Measurements from ENCODE around the gene TRAFD1. TPM values are rescaled to one million over a fixed set of nuclear protein-coding genes. Genes with fewer than 3 reads are reported as not detected.

The TRAFD1 gene
- total RNA-seq, 1 experiment from 2014 or later, result 25.5 TPM

DNA sequence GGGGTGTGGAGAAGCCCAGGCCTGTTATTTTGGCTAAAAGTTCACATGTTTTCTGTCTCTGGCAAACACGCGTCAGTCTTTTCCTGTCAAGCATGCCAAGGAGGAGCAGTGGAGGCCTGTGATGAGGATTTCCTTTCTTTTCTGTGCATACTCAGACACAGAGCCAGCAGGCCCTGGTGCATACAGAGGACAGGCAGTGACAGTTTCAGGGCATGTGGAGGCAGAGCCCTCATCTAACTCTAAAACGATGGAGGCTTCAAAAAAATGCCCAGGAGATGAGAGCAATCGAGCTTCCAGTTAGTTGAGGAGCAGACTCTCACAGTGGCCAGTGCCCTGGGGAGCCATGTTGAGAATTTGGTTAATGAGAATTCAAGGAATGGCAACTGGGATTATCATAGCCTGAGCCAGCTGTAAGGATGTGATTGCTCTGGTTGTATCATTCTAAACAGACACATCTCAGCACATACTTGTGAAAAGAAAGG is 66.5 kb downstream of the TRAFD1 start:
- ChIA-PET CTCF (interaction anchor here (2.0 kb wide), 1 partner anchor 196 kb away, joined by 7 read pairs; no protein-coding TSS in a partner anchor), RAD21 (ENCODE audit: low non-redundant PET in 1 of 2, low total read pairs in 2 of 2, uncharacterized antibody in 2 of 2, unreplicated experiment in 2 of 2) (no interaction called here), POLR2A (no interaction called here)
- DNase-seq (ENCODE audit: low read depth, low spot score) (no peak), ATAC-seq (no peak)
- intact Hi-C loops (cut with micrococcal nuclease), result loop anchor here (10.0 kb wide), 1 partner anchor 367 kb away; no protein-coding TSS in a partner anchor
- no peaks in the 10 kb centered on the region for H4K20me1 ChIP-seq (ENCODE audit: insufficient read depth)
- no peaks in the 10 kb centered on the region for H3K9me2 ChIP-seq (ENCODE audit: insufficient read depth)
- BruUV-seq (replicated peaks), result no TSS peak
- H3K4me3 ChIP-seq (replicated peaks in 1 of 2; ENCODE audit: low read depth in 1 of 2, low read length in 2 of 2), result no peak overlapping the region
- no peak overlapping the region for H3K9ac ChIP-seq (ENCODE audit: low read length)
- peaks cover 2 to 6% of the 10 kb centered on the region in 2 experiments; a peak in 2 of 4 replicates for H3K4me1 ChIP-seq (ENCODE audit: control insufficient read depth in 1 of 2, insufficient read depth in 2 of 2, low read length in 2 of 2)
- H3K36me3 ChIP-seq (ENCODE audit: control insufficient read depth in 1 of 2, insufficient read depth in 2 of 2, low read length in 2 of 2), result peaks cover 0 to 3% of the 10 kb centered on the region in 2 experiments; a peak in 2 of 4 replicates
- no peak overlapping the region for H3K27ac ChIP-seq (ENCODE audit: low read depth, low read length)
- H3K4me2 ChIP-seq (ENCODE audit: low read length), result no peak overlapping the region
- no peaks in the 10 kb centered on the region for H3K79me2 ChIP-seq (ENCODE audit: insufficient read depth, low read length)
- no peak for TF ChIP-seq CBX3 (IDR thresholded peaks at IDR 0.05; ENCODE audit: low read depth)
- TF ChIP-seq ELF1 (IDR thresholded peaks at IDR 0.05; ENCODE audit: borderline replicate concordance, low read depth), result no peak
- TF ChIP-seq RAD21 (IDR thresholded peaks at IDR 0.05; ENCODE audit: low read depth), result no peak
- TF ChIP-seq, protein P1, sequence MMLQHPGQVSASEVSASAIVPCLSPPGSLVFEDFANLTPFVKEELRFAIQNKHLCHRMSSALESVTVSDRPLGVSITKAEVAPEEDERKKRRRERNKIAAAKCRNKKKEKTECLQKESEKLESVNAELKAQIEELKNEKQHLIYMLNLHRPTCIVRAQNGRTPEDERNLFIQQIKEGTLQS (IDR thresholded peaks at IDR 0.05), result no peak
- no peak for TF ChIP-seq JUND (IDR thresholded peaks at IDR 0.05)
- TF ChIP-seq EGR1 (IDR thresholded peaks at IDR 0.05; ENCODE audit: low read depth), result no peak
- TF ChIP-seq, protein P2, sequence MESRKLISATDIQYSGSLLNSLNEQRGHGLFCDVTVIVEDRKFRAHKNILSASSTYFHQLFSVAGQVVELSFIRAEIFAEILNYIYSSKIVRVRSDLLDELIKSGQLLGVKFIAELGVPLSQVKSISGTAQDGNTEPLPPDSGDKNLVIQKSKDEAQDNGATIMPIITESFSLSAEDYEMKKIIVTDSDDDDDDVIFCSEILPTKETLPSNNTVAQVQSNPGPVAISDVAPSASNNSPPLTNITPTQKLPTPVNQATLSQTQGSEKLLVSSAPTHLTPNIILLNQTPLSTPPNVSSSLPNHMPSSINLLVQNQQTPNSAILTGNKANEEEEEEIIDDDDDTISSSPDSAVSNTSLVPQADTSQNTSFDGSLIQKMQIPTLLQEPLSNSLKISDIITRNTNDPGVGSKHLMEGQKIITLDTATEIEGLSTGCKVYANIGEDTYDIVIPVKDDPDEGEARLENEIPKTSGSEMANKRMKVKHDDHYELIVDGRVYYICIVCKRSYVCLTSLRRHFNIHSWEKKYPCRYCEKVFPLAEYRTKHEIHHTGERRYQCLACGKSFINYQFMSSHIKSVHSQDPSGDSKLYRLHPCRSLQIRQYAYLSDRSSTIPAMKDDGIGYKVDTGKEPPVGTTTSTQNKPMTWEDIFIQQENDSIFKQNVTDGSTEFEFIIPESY (IDR thresholded peaks at IDR 0.05; ENCODE audit: extremely low read depth, insufficient replicate concordance, low read length), result no peak
- TF ChIP-seq POLR2AphosphoS5 (IDR thresholded peaks at IDR 0.05; ENCODE audit: low read depth, low read length), result no peak
- no peak for TF ChIP-seq YY1 (IDR thresholded peaks at IDR 0.05; ENCODE audit: extremely low read depth, insufficient replicate concordance, low read depth, low read length)
- TF ChIP-seq MAX (IDR thresholded peaks at IDR 0.05), result no peak
- no peak for TF ChIP-seq SP1 (IDR thresholded peaks at IDR 0.05; ENCODE audit: low read depth)
- TF ChIP-seq CEBPB (IDR thresholded peaks at IDR 0.05; ENCODE audit: low read depth), result no peak
- no peak for TF ChIP-seq EZH2phosphoT487 (IDR thresholded peaks at IDR 0.05; ENCODE audit: borderline replicate concordance)
- no peaks in the 10 kb centered on the region for H3K27me3 ChIP-seq (ENCODE audit: insufficient read depth, low read length)
- no peak overlapping the region for H2AFZ ChIP-seq (ENCODE audit: low read depth, low read length, poor library complexity, severe bottlenecking)
- H3K9me3 ChIP-seq (ENCODE audit: control insufficient read depth in 1 of 2, insufficient read depth in 1 of 2, low read depth in 1 of 2, low read length in 2 of 2), result no peaks in the 10 kb centered on the region

Measured in HCT116 (cell line).